Measurements from ENCODE around the gene HES3.

Gene HES3

GRCh38 chr1:6280761-6281451 is 36.9 kb downstream of the HES3 start:
- no peak for DNase-seq (ENCODE audit: low read depth)

- DNase-seq (ENCODE audit: low read depth): no peak
Measured at GRCh38 chr1:6281511-6282402, 37.8 kb downstream of the HES3 start.

GRCh38 chr1:6282577-6283270 is 38.7 kb downstream of the HES3 start:
- DNase-seq (ENCODE audit: low read depth): no peak

GRCh38 chr1:6285336-6285735 is 41.4 kb downstream of the HES3 start:
- DNase-seq (ENCODE audit: low read depth): no peak

GRCh38 chr1:6286266-6286665 is 42.3 kb downstream of the HES3 start:
- no peak for DNase-seq (ENCODE audit: low read depth)

- no peak for DNase-seq (ENCODE audit: low read depth)
Measured at GRCh38 chr1:6287029-6287428, 43.0 kb downstream of the HES3 start.

GRCh38 chr1:6287431-6287886 is 43.5 kb downstream of the HES3 start:
- peak; percentile 31 for DNase-seq (ENCODE audit: low read depth)

- DNase-seq (ENCODE audit: low read depth): no peak
Measured at GRCh38 chr1:6288026-6288425, 44.0 kb downstream of the HES3 start.

- DNase-seq (ENCODE audit: low read depth): no peak
Measured at GRCh38 chr1:6288665-6289064, 44.7 kb downstream of the HES3 start.

- DNase-seq (ENCODE audit: low read depth): no peak
Measured at GRCh38 chr1:6292102-6292501, 48.1 kb downstream of the HES3 start.

GRCh38 chr1:6294080-6294889 is 50.3 kb downstream of the HES3 start:
- no peak for DNase-seq (ENCODE audit: low read depth)

- DNase-seq (ENCODE audit: low read depth): no peak
Measured at GRCh38 chr1:6294890-6295556, 51.0 kb downstream of the HES3 start.

All from fibroblast of the conjunctiva (primary cell).